Calu3 (cell line): ENCODE data around the gene PARD3. TPM values are rescaled to one million over a fixed set of nuclear protein-coding genes. Genes with fewer than 3 reads are reported as not detected.

Source experiments
- BruUV-seq: library from RNA; stranded (reverse); fragments of 400-500 nt; replicated peaks from 2 replicates; lab custom pipeline; 2021; lab: Mats Ljungman, UMichigan
- CTCF ChIA-PET: fragments of 300-600 bp; sonication (Branson Sonifier 250); formaldehyde crosslinking; loops from one replicate; lab custom pipeline; 2022; ENCODE audit warnings: antibody characterized with exemption; lab: Charles Lee
- DNase-seq: peaks from one replicate; pipeline ENCODE4 v3.0.0; 2022
- H3K27ac Mint-ChIP-seq: one replicate; pipeline ENCODE4 v1.8.0; 2022; ENCODE audit warnings: mixed read lengths; ENCODE audit not compliant: unreplicated experiment
- H3K27me3 Mint-ChIP-seq: one replicate; pipeline ENCODE4 v1.8.0; 2022; ENCODE audit warnings: mixed read lengths; ENCODE audit not compliant: unreplicated experiment
- H3K36me3 Mint-ChIP-seq: one replicate; pipeline ENCODE4 v1.8.0; 2022; ENCODE audit warnings: mild to moderate bottlenecking, moderate library complexity, mixed read lengths; ENCODE audit not compliant: insufficient read depth, unreplicated experiment
- H3K4me1 Mint-ChIP-seq: one replicate; pipeline ENCODE4 v1.8.0; 2022; ENCODE audit warnings: mild to moderate bottlenecking, low read depth, mixed read lengths; ENCODE audit not compliant: unreplicated experiment
- H3K4me3 Mint-ChIP-seq: one replicate; pipeline ENCODE4 v1.8.0; 2022; ENCODE audit warnings: mild to moderate bottlenecking, low read depth, moderate library complexity, mixed read lengths; ENCODE audit not compliant: unreplicated experiment
- H3K9me3 Mint-ChIP-seq: one replicate; pipeline ENCODE4 v1.8.0; 2022; ENCODE audit warnings: low read depth, mixed read lengths; ENCODE audit not compliant: unreplicated experiment
- CTCF ChIP-seq: fragments of 200-600 bp; IDR thresholded peaks from one replicate; pipeline ENCODE4 v1.8.0; 2022; ENCODE audit warnings: antibody characterized with exemption; ENCODE audit not compliant: unreplicated experiment
- intact Hi-C: fragments of 100-400 bp; cut with micrococcal nuclease; formaldehyde crosslinking; loops from one replicate; pipeline ENCODE4 v1.10.0; 2022; ENCODE audit not compliant: unreplicated experiment
- total RNA-seq: library from RNA; stranded (reverse); gene quantifications from 2 replicates; pipeline ENCODE4 v1.2.3, GENCODE V29; 2022

PARD3 gene
- total RNA-seq, 1 experiment from 2014 or later = 62.4 TPM

GRCh38 chr10:34776090-34776690 is 38.9 kb downstream of the PARD3 start:
- Mint-ChIP-seq H3K4me3 (no peak overlapping the region), H3K36me3 (no peaks in the 10 kb centered on the region), H3K27me3 (no peaks in the 10 kb centered on the region), H3K27ac (no peak overlapping the region), H3K9me3 (no peaks in the 10 kb centered on the region), H3K4me1 (peaks cover 26% of the 10 kb centered on the region)
- TF ChIP-seq CTCF = no peak
- CTCF ChIA-PET = interaction anchor here (0.7 to 2.0 kb wide), 4 partner anchors 9 to 64 kb away, joined by 4 to 5 read pairs (median 4); no protein-coding TSS in a partner anchor
- intact Hi-C loops = no loop called here
- no peak for DNase-seq
- no TSS peak for BruUV-seq

GRCh38 chr10:34775044-34775637 is 40.0 kb downstream of the PARD3 start:
- CTCF ChIA-PET = interaction anchor here (2.0 kb wide), 1 partner anchor 8 kb away, joined by 5 read pairs; no protein-coding TSS in a partner anchor
- no peak overlapping the region for H3K27ac Mint-ChIP-seq

GRCh38 chr10:34773636-34774630 is 41.2 kb downstream of the PARD3 start:
- H3K27ac Mint-ChIP-seq = no peak overlapping the region
- peaks cover 2% of the 10 kb centered on the region for H3K36me3 Mint-ChIP-seq
- no TSS peak for BruUV-seq
- intact Hi-C loops = no loop called here
- no peaks in the 10 kb centered on the region for H3K9me3 Mint-ChIP-seq
- H3K4me3 Mint-ChIP-seq = no peak overlapping the region
- no peak for DNase-seq
- CTCF ChIA-PET = no interaction called here
- no peak for TF ChIP-seq CTCF
- no peaks in the 10 kb centered on the region for H3K27me3 Mint-ChIP-seq
- H3K4me1 Mint-ChIP-seq = peaks cover 43% of the 10 kb centered on the region

More at GRCh38 chr10:34775044-34775637, 40.0 kb downstream of the PARD3 start:
- Mint-ChIP-seq H3K4me1 (peaks cover 30% of the 10 kb centered on the region), H3K9me3 (no peaks in the 10 kb centered on the region), H3K36me3 (no peaks in the 10 kb centered on the region), H3K27me3 (no peaks in the 10 kb centered on the region), H3K4me3 (no peak overlapping the region)
- no peak for DNase-seq
- BruUV-seq = no TSS peak
- intact Hi-C loops = no loop called here
- no peak for TF ChIP-seq CTCF

GRCh38 chr10:34771525-34771924 is 43.6 kb downstream of the PARD3 start:
- Mint-ChIP-seq H3K9me3 (no peaks in the 10 kb centered on the region), H3K4me3 (no peak overlapping the region), H3K36me3 (peaks cover 5% of the 10 kb centered on the region), H3K27me3 (no peaks in the 10 kb centered on the region), H3K27ac (no peak overlapping the region), H3K4me1 (peaks cover 65% of the 10 kb centered on the region)
- no peak for DNase-seq
- no TSS peak for BruUV-seq
- no peak for TF ChIP-seq CTCF
- intact Hi-C loops = no loop called here
- CTCF ChIA-PET = no interaction called here
